GM18508 (cell line): ENCODE results near the gene ARMC8.

Source experiments
- ATAC-seq: cut with Tn5 transposase; IDR thresholded peaks from one replicate; pipeline ENCODE4 v1.9.1; 2021; ENCODE audit warnings: moderate number of reproducible peaks; ENCODE audit not compliant: insufficient read depth, unreplicated experiment

ARMC8 gene

DNA sequence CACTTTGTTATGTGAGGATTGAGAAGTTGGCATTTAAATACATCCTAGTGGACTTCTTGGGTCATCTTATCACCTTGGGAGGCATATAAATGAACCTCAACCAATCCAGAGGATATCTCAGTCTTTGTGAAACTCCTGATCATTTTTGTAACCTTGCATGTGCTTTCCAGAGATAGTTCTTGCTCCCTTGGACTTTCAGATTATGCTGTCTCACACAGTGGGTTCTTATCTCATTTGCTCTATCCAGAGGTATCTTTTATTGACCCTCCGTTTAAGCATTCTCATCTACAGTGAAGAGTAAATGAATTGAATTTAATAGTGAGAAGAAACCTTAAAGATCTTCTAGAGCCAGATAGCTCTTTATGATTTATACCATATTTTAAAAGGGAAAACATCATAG lies 10.4 kb downstream of the ARMC8 start:
- ATAC-seq = no peak

DNA sequence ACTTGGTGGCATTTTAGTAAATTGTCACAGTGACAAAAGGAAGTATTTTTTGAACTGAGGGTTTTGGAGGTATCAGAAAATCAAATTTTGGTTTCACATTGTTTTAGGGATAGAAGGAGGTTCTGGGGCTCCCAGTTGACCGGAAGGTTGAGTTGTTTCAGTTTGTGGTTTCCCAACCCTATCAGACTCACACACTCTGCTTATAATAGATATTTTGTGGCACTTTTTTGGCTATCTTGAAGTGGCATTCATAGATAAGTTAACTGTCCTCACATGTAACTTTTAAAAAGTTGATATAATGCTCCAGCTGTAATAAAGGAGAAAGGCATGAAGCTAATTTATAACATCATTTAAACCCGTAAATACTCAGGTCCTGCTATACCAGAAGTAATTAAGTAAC lies 12.8 kb downstream of the ARMC8 start:
- ATAC-seq = no peak

DNA sequence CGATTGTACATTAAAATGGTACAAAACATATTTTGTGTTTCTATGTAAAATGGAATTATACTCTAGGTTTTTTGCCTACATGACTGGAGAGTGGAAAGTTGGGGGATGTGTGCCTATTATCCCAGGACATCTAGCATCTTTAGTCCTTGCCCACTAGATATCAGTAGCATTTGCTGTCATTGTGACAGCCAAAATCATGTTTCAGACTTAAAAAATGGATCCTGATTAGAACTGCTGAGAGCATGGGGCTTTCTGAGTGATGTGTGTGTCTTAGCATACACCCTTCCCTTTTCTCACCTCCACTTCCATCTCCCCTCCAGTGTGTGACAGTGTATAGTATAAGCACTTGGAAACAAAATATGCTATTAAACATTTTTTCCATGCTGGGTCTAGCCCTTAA lies 13.3 kb downstream of the ARMC8 start:
- no peak for ATAC-seq

DNA sequence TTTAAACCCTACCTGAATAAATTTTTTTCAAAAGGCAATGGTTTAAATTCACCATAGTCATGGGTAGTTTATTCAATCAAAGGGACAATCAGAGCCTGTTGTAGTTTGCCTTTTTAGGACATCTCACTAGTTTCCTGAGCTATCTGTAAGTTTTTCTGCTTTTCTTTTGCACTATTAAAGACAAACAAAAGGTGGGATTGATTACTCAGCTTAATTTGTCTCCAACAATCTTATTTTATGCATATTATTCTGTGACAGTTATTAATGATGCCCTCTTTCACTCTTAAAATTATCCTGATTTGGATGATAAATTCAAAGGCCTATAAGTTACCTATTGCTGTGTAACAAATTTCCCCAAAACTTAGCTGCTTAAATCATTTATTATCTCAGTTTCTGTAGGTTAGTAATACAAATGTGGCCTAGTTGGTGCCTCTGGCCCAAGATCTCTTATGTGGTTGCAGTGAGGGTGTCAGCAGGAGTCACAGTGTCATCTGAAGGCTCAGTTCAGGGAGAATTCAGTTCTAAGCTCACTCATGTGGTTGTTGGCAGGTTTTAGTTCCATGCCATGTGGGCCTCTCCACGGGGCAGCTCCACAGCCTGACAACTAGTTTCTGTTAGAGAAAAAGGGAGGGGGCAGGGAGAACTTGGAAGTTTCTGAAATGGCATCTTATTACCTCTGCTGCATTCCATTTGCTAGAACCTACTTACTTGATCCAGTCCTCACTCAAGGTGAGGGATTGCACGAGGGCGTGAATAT lies 16.0 kb downstream of the ARMC8 start:
- no peak for ATAC-seq

DNA sequence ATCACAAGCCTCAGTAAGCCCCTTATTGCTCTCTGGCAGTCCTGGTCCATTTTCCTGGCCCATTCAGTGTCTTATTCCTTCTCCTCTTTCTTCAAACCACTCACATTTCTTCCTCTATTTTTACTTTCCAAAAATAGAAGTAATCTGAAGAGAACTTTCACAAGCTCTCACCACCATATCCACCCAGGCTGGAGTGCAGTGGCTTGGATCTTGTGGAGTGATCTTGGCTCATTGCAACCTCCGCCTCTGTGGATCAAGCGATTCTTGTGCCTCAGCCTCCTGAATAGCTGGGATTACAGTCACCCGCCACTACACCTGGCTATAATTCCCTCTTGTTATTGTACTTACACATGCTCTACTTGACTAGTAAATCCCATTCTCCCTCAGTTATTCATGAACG lies 16.8 kb downstream of the ARMC8 start:
- ATAC-seq = no peak

DNA sequence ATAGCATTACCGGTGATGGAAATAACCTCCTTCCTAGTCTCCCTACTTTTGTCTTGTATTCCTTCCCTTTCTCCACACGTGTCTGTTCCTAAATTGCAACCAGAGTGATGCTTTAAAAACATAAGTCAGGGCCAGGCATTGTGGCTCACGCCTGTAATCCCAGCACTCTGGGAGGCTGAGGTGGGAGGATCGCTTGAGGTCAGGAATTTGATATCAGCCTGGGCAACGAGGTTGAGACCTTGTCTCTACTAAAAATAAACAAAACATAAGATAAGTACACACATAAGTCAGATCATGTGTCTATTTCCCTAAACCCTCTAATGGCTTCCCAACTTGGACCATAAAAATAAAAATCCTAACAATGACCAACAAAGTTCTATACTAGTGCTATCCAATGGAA lies 18.4 kb downstream of the ARMC8 start:
- no peak for ATAC-seq

DNA sequence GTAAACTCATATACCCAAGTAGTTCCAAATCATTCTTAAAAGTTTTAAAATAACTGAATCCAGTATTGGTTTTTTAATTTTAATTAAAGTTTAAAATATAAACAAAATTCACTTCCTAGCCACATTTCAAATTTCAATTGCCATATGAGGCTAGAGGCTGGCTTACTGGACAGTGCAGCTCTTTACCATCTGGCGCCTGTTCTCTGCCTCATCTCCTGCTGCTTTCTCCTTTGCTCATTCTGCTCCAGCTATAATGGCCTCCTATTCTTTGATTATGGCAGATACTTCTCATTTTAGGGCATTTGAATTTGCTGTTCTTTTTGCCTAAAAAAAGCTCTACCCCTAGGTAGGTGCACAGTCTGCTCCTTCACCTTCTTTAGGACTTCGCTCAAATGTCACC lies 19.1 kb downstream of the ARMC8 start:
- no peak for ATAC-seq

DNA sequence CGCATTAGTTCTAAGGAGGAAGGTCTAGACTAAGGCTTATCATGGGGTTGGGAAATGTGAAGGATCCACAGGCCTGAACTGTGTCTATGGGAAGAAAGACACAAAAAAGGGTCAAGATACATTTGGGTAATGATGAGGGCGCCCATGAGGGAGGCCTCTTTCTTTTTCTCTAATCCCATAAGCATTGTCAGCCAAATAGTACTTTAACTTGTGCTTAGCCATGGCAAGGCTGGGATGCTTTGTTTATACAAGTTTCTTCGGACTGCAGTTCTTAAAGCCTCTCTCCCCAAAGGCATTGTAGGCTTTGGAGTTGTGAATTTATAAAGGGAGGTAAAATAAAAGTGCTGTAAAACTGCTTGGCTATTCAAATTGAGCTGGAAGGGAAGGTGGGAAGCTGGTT lies 23.4 kb downstream of the ARMC8 start:
- no peak for ATAC-seq

DNA sequence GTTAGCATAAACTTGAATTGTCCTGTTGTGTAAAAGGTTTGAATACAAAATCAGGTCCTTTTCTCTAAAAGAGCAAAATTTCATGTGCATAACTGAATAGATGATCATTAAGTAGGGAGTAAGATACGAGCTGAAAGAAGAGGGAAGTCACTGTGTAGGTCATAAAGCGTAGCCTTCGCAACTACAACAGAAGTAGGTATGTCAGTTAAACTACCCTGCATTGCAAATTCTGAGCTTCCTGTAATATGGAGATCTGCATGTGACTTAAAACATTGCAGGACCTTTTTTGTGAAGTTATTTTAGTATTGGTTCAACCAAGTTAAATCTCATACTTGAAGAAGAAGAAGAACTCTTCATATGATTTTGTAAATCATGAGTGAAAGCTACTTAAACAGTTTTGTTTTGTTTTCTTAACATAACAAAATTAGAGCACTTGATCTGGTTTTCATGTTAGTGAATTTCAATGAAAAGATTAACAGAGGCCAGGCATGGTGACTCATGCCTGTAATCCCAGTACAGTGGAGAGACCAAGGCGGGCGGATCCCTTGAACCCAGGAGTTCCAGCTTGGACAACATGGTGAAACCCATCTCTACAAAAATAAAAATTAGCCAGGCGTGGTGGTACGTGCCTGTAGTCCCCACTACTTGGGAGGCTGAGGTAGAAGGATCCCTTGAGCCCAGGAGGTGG lies 26.4 kb downstream of the ARMC8 start:
- no peak for ATAC-seq

DNA sequence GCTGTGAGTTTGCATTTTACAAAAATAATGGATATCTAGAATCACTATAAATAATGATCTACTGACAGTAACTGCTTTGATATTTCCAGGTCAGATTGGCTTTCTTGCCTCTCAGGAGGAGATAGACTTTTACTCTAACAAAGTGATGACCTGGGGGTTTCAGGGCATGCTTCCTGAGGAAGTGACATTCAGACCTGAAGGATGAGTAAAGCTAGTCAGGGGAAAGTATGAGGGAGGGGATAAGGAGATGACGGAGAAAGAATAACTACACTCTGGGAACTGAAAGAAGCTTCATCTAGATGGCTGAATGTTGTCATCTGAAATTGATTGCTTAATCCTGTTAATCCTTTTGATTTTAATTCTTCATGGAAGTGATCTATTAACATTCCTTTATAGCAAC lies 32.2 kb downstream of the ARMC8 start:
- ATAC-seq = no peak

DNA sequence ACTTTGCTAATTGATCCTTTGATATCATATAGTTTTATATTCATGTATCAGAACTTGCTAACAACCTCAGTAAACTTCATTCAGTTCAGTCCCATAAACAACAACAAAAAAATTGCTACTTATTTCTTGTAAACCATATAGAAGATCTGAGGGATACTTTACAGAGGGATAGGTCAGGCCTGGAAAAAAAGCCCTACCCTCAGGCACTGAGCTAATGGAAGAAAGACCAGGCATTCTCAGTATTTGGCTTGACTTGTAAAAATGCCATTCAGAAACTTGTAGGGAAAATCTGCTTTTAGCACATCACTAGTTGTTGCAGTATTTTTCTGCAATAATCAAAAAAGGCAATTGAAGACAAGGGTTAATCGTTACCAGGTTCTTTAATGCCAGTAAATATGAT lies 33.1 kb downstream of the ARMC8 start:
- no peak for ATAC-seq

DNA sequence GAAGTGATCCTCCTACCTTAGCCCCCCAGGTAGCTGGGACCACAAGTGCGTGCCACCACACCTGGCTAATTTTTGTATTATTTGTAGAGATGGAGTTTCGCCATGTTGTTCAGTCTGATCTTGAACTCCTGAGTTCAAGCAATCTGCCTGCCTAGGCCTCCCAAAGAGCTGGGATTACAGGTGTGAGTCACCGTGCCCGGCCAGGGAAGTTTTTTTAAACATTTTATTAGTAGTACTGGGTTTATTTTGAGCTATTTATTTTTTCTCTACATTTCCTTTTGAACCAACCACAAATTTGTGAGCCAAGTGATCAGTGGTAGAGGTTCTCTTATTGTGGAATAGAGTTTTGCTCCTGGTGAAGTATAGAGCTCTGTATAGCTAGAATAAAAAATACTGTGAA lies 33.7 kb downstream of the ARMC8 start:
- ATAC-seq = no peak

DNA sequence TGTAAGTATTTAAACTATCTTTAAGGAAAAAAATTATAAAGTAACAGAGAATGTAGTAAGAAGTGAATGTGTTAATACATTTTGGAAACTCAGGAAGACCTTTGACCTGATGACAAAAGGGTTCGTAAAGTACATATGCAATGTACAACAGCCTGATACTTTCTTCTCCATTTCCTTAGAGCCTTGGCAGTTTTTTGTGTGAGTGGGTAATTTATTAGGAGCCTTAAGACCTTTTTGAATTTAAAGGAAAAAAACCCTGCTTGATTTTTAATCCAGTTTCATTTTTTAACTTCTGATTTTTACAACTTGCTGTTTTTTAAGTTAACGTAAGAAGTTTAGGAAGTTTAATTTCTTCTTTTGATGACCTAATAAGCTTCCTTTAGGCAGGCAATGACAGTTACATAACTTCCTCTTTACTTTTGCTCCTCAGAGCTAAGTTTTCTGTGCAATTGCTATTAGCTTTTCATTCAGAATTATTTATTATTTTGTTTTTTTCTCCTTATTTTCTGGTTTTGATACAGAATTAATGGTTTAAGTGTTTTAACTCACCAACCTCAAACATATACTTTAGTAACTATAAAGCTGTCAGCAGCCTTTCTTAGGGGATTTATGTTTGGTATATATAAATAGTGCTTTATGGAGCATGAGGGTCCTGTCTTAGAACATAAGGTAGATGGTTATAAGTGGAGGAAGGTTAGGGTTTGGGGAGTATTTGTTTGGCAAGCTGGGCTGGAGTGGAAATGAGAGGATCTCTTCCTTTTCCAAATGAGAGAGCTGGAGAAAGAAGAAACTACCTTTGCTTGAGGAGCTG lies 35.2 kb downstream of the ARMC8 start:
- ATAC-seq = no peak

DNA sequence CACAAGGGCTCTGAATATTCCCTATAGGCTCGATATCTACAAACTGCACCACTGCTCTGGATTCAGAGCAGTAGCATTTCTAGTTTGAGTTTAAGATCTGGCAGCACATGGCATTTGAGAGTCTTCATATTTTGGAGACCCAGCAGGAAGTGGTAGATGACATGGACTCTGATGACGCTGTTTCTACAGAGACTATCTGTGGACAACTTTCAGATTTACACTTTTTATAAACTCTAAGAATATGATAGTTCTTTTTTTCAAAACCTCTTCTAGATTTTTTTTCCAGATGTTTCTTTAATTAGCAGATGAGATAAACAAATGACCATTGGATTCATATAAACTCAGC lies 35.8 kb downstream of the ARMC8 start:
- no peak for ATAC-seq

DNA sequence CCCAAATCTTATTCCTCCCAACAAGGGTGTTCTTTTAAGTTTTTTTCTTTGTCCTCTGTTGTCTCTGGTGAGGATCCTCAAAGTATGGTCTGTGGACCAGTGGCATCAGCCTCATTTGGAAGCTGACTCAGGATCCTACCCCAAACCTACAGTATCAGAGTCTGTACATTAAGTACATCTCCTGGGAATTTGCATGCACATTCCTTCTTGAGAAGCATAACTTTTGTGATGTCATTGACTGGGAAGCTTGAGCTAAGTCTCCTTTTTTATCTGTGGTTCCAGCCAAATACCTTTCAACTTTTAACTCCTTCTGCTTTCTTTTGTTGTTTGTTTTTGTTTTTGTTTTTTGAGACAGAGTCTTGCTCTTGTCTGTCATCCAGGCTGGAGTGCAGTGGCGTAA lies 40.5 kb downstream of the ARMC8 start:
- no peak for ATAC-seq

DNA sequence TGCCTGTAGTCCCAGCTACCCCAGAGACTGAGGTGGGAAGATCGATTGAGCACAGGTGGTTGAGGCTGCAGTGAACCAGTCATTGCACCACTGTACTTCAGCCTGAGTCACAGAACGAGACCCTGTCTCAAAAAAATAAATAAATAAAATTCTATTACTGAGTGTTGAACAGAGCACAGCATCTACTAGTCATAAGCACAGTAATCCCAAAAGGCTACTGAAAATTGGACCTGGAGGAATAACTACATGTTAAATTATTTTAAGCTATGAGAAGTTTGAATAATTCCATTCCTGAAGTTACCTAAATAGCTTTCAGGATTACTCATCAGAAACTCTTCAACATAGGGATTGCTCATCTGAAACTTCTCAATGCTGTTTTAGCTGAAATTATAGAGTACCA lies 43.4 kb downstream of the ARMC8 start:
- no peak for ATAC-seq

DNA sequence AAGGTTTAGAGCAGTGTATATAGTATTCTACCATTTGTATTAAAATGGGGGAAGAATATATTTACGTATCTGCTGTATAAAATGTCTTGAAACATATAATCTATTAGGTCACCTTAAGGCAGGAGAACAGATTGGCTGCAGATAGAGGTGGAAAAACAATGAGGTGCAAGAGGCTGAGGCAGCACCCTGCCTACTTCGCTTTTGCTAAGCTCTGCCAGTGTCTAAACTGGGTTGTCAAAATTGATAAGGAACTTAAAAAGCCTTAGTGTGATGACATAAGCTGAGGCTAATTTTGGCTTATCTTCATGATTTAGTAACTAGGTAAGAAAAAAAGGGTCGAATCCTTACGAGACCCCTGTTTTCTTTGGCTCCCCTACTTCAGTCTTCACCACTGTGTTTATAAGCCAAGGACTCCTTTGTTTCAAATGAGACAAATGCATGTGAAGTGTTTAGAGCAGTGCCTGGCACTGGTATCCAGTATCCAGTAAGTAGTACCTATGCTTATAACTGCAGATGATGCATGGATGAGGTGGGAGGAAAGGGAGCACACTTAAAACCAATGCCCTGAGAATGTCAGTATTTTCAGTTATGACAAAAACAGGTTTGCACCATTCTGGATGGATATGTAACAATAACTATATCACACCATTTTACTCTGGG lies 45.7 kb downstream of the ARMC8 start:
- no peak for ATAC-seq

DNA sequence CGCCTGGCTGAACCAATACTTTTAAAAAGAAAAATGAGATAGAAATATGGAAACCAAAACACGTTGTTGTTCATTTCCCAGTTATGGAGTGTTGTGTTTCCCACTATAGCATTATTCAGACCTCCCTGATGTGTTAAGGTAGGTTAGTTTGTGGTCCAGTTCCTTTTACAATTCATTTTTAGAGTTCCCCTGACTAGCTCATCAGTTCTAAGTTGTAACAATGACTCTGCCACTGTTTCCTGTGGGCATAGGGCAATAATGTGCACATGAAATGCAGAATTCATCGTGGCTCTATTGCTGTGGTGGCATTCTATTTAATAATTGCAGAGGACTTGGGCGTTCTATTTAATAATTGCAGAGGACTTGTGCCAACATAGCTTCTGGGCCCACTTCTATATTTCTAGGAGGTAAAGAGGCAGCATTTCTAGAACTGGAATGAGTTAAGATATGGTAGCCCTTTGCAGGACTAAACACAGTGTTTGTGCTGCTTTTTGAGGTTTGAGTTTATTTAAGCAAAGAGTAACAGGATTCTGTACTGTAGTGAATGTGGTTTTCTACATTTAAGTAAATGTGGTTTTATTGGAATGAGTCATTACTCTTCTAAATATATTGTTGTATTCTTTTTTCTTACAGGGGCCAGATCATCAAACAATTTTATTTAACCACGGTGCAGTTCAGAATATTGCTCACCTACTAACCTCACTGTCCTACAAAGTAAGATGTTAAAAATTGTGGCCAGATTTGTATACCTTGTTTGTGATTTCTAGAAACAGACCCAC lies 47.5 kb downstream of the ARMC8 start:
- ATAC-seq = no peak

DNA sequence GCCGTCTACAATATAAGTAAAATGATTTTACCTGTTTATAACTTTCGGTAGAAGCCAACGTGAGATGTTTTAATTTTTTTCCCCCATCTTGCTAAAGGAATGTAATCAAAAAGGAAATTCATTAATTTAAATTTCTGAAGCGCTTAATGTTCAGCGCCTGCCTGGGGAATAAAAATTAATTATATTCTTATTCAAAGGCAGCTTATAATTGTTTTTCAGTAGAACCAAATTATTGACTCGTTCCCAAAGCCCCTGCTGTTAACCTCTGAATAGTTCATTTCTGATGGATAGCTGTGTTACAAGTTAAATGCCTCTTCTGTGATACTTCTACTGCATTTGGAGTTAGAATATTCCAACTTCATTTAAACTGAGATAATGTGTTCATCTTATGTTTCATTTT lies 51.6 kb downstream of the ARMC8 start:
- ATAC-seq = no peak

DNA sequence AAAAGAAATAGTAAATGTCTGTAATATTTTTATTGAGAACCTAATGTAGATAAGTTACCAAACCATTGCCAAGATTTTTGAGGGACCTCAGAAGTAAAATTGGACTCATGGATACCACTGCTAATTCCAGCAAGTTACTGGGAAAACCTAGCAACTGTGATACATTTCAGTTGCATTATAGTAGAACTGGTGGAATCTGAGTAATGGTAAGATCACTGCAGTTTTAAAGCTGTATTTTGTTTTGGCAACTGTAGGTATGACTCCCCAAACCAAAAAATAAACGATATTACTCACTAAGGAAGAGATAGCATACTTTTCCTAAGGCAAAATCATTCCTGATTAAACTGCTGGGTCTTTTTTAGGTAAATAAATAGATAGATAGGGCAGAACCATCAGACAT lies 54.0 kb downstream of the ARMC8 start:
- ATAC-seq = no peak
